ENCODE results near the gene PXDN. TPM values are rescaled to one million over a fixed set of nuclear protein-coding genes. Genes with fewer than 3 reads are reported as not detected.

PXDN gene
- total RNA-seq, 2 donors from 2014 or later = not detected

DNA sequence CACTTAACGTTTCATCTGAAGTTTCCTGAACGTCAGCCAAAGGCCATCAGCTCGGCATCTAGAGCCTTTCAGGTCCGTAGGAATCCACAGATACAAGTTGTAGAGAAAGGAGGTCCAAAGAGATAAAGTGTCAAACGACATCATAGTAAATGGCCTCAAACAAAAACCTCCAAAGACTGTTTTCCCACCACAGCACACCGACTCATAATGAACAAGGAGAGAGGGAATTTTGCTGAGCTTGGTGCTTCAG, 150.3 kb downstream of the PXDN start:
- H3K4me1 Mint-ChIP-seq = no peaks in the 10 kb centered on the region
- H3K4me3 Mint-ChIP-seq = no peak overlapping the region
- no peaks in the 10 kb centered on the region for H3K9me3 Mint-ChIP-seq
- no peaks in the 10 kb centered on the region for H3K36me3 Mint-ChIP-seq (ENCODE audit: low read depth)
- H3K27me3 Mint-ChIP-seq = peaks cover 7% of the 10 kb centered on the region
- no peak for ATAC-seq (replicated peaks)
- no peak overlapping the region for H3K27ac Mint-ChIP-seq

DNA sequence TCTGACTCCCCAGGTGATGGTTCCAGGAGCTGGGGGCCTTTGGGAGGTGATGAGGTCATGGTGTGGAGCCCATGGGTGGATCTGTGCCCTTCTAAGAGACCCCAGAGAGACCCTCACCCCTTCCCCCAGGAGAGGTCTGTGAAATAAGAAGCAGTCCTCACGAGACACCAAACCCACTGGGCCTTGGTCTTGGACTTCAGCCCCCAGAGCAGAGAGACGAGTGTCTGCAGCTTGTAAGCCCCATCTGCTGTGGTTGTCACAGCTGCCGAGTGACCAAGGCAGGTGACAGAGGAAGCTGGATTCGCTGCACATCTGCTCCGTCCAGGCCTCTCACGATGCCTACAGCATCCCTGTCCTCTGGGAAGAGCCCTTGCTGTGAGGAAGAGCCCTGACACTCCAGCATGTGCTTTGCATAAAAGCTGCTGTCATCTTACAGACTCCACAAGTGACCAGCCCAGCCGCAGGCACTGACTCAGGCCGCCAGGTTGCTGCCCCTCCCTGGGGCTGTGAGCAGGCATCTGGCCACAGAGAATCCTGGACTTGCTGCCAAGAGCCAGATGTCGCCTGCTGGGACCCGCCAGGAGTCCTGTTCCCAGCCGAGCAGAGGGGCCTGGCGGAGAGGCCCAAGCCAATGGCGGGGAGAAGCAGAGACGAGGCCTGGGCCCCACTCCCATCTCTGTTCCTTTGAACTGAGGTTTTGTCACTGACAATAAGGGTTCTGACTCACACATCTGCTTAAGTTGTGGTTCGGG, 150.8 kb downstream of the PXDN start:
- Mint-ChIP-seq H3K36me3 (ENCODE audit: low read depth) (no peaks in the 10 kb centered on the region), H3K27ac (no peak overlapping the region), H3K4me3 (no peak overlapping the region), H3K4me1 (no peaks in the 10 kb centered on the region), H3K27me3 (peaks cover 7% of the 10 kb centered on the region), H3K9me3 (no peaks in the 10 kb centered on the region)
- no peak for ATAC-seq (replicated peaks)

DNA sequence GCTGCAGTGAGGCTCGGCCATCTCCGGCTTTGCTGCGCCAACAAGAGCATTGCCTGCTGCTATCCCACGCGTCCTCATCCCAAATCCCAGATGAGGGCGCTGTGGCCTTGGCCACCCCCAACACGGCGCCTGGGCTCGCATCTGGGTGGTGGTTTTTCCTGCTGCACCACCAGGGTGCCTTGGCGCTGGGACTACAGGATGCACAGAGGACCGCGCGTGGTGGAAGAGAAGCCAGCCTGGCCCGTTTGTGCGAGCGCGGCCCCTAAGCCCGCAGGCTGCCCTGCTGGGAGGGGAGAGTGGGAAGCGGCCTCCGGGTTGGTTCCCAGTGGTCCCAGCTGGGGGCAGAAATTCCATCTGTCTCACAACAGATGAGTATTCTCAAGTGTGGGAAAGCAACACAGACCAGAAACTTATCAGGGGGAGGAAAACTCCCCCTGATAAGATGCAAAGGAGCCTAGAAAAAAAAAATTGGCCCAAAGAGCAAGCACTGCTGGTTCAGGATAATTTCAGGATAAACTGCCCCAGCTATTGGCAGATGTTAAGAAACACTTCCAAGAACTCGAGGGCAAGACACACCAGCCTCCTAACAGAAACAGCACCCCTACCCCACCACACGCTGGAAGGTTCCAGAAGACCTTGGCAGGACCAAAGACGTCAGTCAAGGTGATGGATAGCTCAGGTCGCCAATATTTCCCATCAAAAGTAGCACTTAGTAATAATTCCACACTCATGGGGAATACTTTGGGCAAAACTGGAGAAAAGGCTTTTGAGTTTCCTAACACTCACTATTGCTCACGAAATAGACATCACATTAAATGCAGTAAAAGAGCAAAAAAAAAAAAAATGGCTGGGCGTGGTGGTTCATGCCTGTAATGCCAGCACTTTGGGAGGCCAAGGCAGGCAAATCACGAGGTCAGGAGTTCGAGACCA, 152.1 kb downstream of the PXDN start:
- no peak overlapping the region for H3K27ac Mint-ChIP-seq
- H3K4me1 Mint-ChIP-seq = no peaks in the 10 kb centered on the region
- H3K4me3 Mint-ChIP-seq = no peak overlapping the region
- H3K36me3 Mint-ChIP-seq (ENCODE audit: low read depth) = no peaks in the 10 kb centered on the region
- no peak for ATAC-seq (replicated peaks)
- H3K27me3 Mint-ChIP-seq = peaks cover 7% of the 10 kb centered on the region
- no peaks in the 10 kb centered on the region for H3K9me3 Mint-ChIP-seq

DNA sequence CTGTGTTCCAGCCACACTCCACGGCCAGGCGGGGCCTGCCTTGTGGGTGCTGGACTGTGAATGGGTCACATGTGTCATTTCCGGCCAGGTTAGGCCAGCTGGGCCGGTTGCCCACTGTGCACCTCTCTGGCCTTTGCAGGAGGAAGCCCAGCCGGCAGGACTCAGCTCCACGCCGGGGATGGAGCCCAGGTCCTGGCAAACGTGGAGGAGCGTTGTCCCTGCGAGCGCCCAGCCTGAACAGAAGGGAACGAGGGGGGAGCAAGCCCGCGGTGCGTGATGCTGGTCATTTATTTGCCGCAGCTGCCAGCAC, 152.9 kb downstream of the PXDN start:
- Mint-ChIP-seq H3K36me3 (ENCODE audit: low read depth) (no peaks in the 10 kb centered on the region), H3K4me1 (no peaks in the 10 kb centered on the region), H3K9me3 (no peaks in the 10 kb centered on the region), H3K27me3 (peaks cover 7% of the 10 kb centered on the region), H3K4me3 (no peak overlapping the region), H3K27ac (no peak overlapping the region)
- no peak for ATAC-seq (replicated peaks)

DNA sequence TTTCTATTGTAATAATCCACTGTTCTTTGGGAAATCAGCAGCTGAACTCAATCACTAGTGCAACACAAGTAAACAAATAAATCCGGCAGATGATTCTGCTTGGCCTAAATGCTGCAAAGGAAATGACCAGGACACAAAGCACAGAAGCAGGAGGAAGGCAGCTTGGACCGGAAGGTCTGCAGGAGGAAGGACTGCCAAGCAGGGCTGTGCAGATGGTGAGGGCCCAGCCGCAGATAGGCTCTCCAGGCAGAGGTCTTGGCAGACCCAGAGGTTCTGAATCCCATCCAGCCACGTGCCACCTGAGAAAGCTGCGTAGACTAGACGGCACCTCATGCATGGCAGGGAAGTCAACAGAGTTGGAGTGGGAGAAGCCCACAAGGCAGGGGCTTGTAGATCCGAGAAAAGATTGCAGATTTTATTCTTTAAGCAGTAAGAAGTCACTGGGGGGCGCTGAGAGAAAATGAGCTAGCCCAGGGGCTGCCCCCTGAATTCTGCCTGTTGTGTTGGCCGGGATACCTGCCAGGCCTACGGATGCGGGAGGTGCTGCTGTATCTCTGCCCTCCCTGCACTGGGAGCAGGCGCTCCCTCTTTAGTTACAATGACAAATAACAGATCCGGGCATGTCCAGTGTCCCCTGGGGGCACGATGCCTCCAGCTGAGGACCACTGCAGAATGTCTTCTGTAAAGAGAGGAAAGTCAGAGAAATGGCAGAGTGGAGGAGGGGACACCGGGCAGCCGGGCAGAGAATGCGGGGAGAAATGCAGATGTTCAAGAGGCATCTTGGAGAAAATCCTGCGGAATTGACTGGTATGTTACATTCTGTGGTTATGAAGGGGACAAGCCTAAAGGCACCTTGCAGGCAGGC, 153.5 kb downstream of the PXDN start:
- Mint-ChIP-seq H3K9me3 (no peaks in the 10 kb centered on the region), H3K4me3 (no peak overlapping the region), H3K4me1 (no peaks in the 10 kb centered on the region), H3K36me3 (ENCODE audit: low read depth) (no peaks in the 10 kb centered on the region), H3K27ac (no peak overlapping the region), H3K27me3 (peaks cover 7% of the 10 kb centered on the region)
- no peak for ATAC-seq (replicated peaks)

DNA sequence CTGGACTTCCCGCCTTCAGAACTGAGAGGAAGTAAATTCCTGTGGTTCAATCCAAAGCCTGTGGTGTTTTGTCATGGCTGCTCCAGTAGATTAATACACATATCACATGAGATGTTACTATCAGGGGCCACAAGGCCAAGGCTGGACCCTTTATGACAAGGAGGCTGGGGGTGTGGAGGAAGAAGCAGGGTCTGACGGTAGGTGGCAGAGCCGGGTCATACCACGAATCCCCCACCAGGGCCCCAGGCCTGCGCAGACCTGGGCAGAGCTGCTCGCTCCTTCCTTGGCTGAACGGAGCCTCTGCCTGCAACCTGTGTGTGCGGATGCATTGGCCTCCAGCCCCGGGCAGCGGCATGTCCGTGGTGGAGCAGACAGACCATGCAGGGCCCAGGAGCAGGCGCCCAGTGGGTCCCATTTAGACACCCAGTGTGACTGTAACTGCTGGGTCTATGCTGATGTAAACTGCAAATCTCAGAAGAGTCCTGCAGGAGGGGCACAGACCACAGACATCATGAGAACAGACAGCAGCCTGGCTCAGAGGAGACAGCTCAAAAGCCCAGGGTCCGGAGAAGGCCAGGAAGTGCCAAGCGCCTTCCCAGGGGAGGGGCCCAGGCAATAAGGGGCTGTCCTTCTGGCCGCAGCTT, 155.2 kb downstream of the PXDN start:
- Mint-ChIP-seq H3K27me3 (peaks cover 7% of the 10 kb centered on the region), H3K9me3 (no peaks in the 10 kb centered on the region), H3K4me1 (no peaks in the 10 kb centered on the region), H3K4me3 (no peak overlapping the region), H3K36me3 (ENCODE audit: low read depth) (no peaks in the 10 kb centered on the region), H3K27ac (no peak overlapping the region)
- no peak for ATAC-seq (replicated peaks)

DNA sequence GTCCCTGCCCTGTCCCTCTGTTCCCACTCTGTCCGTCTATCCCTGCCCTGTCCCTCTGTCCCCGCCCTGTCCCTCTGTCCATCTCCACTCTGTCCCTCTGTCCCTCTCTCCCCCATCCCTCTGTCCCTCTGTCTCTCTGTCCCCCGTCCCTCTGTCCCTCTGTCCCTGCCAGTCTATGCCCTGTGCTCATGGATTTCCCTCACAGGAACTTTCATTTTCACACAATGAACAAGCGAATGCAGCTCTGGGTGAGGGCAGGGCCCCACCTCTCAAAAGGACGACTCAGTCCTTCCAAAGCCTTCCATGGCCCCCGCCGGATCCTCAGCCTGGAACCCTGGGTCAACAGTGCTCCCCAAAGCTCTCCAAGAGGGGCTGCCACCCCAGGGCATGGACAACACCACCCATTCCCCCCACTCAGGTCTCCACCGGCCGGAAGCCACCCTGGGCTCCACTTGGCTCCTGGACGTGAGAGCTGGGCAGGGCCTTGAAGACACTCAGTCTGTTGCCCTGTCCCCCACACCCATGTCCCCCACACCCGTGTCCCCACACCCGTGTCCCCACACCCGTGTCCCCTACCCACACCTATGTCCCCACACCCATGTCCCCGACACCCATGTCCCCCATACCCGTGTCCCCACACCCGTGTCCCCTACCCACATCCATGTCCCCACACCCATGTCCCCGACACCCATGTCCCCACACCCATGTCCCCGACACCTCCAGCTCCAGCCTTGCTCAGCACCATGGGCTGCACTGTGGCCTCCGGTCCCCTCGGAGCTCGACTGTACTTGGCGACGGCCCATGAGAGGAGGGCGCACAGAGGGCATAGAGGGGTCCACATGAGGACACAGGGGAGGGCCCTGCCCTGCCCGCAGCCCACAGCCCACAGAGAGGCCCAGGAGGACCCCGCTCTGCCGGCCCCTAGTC, 156.0 kb downstream of the PXDN start:
- no peak overlapping the region for H3K4me3 Mint-ChIP-seq
- no peak overlapping the region for H3K27ac Mint-ChIP-seq
- no peaks in the 10 kb centered on the region for H3K4me1 Mint-ChIP-seq
- H3K27me3 Mint-ChIP-seq = peaks cover 7% of the 10 kb centered on the region
- no peaks in the 10 kb centered on the region for H3K9me3 Mint-ChIP-seq
- ATAC-seq (replicated peaks) = no peak
- no peaks in the 10 kb centered on the region for H3K36me3 Mint-ChIP-seq (ENCODE audit: low read depth)

DNA sequence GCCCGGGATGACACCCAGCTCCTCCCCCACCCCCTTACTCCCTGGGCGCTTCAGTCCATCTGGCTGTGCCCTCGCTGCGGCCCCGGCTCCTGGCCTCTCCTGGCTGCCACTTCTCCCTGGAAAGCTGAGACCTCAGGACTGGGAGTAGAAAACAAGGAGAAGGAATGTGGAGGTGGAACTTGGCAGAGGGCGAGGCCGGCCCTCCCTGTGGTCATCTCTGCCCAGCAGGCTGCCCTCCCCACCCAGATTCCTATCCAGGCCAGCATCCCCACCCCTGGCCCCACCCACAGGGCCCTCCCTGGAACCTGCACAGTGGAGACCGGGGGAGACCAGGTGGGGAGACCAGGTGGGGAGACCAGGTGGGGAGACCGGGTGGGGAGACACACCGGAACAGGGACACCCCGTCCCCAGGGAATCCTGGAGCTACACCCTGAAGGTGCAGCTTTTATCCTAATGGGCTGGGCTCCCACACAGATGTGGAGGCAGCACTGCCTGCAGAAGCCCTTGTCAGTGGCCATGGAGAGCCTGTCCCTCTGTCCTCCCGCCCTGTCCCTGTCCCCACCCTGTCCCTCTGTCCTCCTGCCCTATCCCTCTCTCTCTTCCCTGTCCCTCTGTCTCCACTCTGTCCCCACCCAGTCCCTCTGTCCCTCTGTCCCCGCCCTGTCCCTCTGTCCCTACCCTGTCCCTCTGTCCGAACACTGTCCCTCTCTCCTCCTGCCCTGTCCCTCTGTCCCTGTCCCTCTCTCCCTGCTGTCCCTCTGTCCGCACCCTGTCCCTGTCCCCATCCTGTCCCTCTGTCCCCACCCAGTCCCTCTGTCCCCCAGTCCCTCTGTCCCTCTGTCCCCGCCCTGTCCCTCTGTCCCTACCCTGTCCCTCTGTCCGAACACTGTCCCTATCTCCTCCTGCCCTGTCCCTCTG, 157.1 kb downstream of the PXDN start:
- no peak overlapping the region for H3K4me3 Mint-ChIP-seq
- no peaks in the 10 kb centered on the region for H3K36me3 Mint-ChIP-seq (ENCODE audit: low read depth)
- H3K27me3 Mint-ChIP-seq = peaks cover 15% of the 10 kb centered on the region
- no peaks in the 10 kb centered on the region for H3K9me3 Mint-ChIP-seq
- no peak for ATAC-seq (replicated peaks)
- H3K27ac Mint-ChIP-seq = no peak overlapping the region
- H3K4me1 Mint-ChIP-seq = no peaks in the 10 kb centered on the region

DNA sequence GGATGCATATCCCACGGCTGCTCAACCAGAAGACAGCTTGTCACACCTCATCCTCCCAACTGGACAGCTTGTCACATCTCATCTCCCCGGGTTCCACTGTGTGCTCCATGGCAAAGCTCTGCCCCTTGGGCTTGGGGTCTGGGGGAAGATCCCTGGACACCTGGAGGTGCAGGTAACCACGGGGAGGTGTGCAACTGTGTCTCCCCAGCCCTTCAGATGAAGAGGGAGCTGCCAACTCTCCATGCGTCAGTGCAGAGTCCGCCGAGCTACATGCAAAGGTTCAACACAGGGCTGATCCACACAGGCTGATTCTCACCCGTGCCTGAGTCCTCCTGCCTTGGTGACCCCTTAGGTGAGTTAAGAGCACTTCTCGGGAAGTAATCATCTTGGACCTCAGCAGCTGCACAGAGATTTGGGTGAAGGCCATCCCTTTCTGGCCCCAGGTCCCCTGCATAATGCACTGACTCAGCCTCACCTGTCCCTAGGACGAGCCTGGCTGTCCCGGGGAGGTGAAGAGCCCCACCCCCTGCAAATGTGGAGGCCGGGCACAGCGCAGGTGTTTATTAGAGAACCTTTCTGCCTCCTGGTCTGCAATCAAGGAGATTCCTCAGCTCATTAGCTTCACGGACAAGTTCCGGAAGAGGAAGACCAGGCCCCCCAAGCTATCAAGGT, 157.9 kb downstream of the PXDN start:
- H3K4me3 Mint-ChIP-seq = no peak overlapping the region
- H3K27ac Mint-ChIP-seq = no peak overlapping the region
- no peaks in the 10 kb centered on the region for H3K9me3 Mint-ChIP-seq
- H3K27me3 Mint-ChIP-seq = peaks cover 18% of the 10 kb centered on the region
- no peak for ATAC-seq (replicated peaks)
- no peaks in the 10 kb centered on the region for H3K36me3 Mint-ChIP-seq (ENCODE audit: low read depth)
- no peaks in the 10 kb centered on the region for H3K4me1 Mint-ChIP-seq

DNA sequence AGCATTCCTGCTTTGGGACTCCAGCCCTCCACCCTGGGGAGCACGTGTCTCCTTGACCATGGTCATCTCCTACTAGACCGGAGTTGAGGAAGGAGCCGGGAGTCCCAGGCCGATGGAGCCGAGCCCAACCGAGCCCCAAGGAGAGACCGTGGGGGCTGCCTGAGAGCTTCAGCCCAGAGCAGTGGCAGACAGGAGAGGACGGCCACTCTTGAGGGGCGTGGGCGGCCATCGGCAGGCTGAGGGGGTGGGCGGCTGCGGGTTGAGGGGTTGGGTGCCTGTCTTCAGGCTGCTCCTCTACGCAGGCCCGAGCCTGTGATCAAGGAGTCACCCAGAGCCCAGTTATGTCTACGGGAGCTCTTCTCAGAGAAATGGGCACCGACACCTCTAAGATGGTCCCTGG, 158.7 kb downstream of the PXDN start:
- peaks cover 15% of the 10 kb centered on the region for H3K27me3 Mint-ChIP-seq
- H3K9me3 Mint-ChIP-seq = no peaks in the 10 kb centered on the region
- no peaks in the 10 kb centered on the region for H3K4me1 Mint-ChIP-seq
- no peak overlapping the region for H3K27ac Mint-ChIP-seq
- ATAC-seq (replicated peaks) = no peak
- H3K4me3 Mint-ChIP-seq = no peak overlapping the region
- H3K36me3 Mint-ChIP-seq (ENCODE audit: low read depth) = no peaks in the 10 kb centered on the region

DNA sequence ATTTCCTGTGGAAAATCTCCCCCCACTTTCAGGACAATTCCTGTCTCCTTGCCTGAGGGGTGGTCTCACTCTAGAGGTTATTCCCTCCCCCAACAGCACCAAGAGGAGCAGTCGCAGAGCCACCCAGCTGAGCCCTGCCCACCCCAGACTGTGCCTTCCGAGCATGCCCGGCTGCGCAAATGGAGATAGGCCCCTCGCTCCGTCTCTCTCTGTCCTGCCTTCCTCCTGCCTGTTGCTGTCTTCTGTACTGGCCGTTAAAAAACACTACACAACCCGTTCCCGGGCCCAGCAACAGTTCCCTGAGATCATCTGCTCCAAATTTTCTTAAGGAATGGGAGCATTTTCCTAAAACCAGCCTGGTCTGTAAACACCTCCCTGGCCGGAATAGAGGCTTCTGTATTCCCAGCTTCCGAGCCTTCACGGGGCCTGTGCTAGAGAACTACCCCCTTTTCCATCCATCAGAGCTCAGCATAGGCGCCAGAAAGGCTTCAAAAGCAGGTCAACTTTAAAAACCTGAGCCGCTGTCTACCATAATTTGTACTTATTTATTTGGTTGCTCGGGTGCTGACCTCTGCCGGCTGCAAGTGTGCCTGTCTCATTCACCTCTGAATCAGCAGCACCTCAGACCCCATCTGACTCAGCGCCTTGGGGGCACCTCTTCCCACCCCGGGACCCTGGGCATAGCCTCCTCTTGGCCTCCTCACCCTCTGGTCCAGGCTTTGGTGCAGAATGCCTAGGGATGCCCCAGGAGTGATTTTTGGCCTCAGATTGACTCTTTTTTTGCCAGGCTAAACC, 159.4 kb downstream of the PXDN start:
- no peak overlapping the region for H3K27ac Mint-ChIP-seq
- peaks cover 12% of the 10 kb centered on the region for H3K27me3 Mint-ChIP-seq
- no peaks in the 10 kb centered on the region for H3K4me1 Mint-ChIP-seq
- no peaks in the 10 kb centered on the region for H3K9me3 Mint-ChIP-seq
- H3K4me3 Mint-ChIP-seq = no peak overlapping the region
- H3K36me3 Mint-ChIP-seq (ENCODE audit: low read depth) = no peaks in the 10 kb centered on the region
- no peak for ATAC-seq (replicated peaks)

DNA sequence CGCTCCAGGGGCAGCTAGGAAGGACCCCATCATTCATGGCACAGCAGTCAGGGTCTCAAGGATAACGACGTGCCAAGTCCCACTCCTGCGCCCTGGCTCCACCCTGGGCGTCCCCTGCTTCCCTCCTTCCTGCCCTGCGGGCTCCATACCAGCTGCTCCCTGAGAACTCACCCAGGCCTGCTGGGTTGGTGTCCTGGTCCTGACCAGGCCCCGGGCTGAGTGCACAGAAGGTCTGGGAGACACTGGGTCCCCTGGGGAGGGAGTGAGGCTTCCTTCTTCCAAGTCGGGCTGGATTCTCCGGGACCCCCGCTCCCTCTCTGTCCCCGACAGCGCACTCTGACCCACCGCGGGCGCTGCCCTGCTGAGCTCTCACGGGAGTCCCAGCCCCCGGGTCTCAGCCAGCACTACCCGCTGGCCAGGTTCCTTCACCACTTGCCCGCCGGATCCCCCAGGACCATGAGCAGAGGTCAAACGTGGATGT, 160.2 kb downstream of the PXDN start:
- no peaks in the 10 kb centered on the region for H3K4me1 Mint-ChIP-seq
- H3K27ac Mint-ChIP-seq = no peak overlapping the region
- no peaks in the 10 kb centered on the region for H3K9me3 Mint-ChIP-seq
- ATAC-seq (replicated peaks) = no peak
- H3K27me3 Mint-ChIP-seq = peaks cover 12% of the 10 kb centered on the region
- H3K36me3 Mint-ChIP-seq (ENCODE audit: low read depth) = no peaks in the 10 kb centered on the region
- H3K4me3 Mint-ChIP-seq = no peak overlapping the region
